Measurements from ENCODE around the gene KSR1. TPM values are rescaled to one million over a fixed set of nuclear protein-coding genes. Genes with fewer than 3 reads are reported as not detected.

KSR1 gene
- total and polyA plus RNA-seq, 9 of the 15 experiments (the other 6 are each of a cell fraction or from before 2014, with no cell fraction given) = 1.4 to 51.7 (median 18.4) TPM

- TF ChIP-seq CREBBP (IDR thresholded peaks at IDR 0.05; ENCODE audit: low read depth, low read length) (no peak), YBX1 (IDR thresholded peaks at IDR 0.05) (no peak), HMG20B (CRISPR knock-in tag; IDR thresholded peaks at IDR 0.05) (no peak), ARID4B (CRISPR knock-in tag; IDR thresholded peaks at IDR 0.05) (no peak), ZNF696 (CRISPR knock-in tag; conservative IDR thresholded peaks at IDR 0.05) (no peak), SMAD4 (CRISPR knock-in tag; conservative IDR thresholded peaks at IDR 0.05) (peak; percentile 5; the same call in 1 of the 2 replicates), ZNF830 (CRISPR knock-in tag; IDR thresholded peaks at IDR 0.05) (no peak), CREM (IDR thresholded peaks at IDR 0.05; ENCODE audit: low read depth) (no peak), KDM2B (CRISPR knock-in tag; IDR thresholded peaks at IDR 0.05) (no peak), BCOR (IDR thresholded peaks at IDR 0.05) (no peak), NR3C1 (CRISPR knock-in tag; IDR thresholded peaks at IDR 0.05) (no peak), SAFB (IDR thresholded peaks at IDR 0.05; ENCODE audit: borderline replicate concordance, low read depth, low read length) (no peak), KAT2B (IDR thresholded peaks at IDR 0.05; ENCODE audit: low read depth, low read length) (no peak), HES1 (IDR thresholded peaks at IDR 0.05; ENCODE audit: low read depth) (peak; percentile 15; the same call in 1 of the 2 replicates), ZNF589 (CRISPR knock-in tag; IDR thresholded peaks at IDR 0.05; ENCODE audit: low read depth) (0 out of 2 replicates have a peak, but pooled peaks have one; percentile 14), ZFP1 (CRISPR knock-in tag; IDR thresholded peaks at IDR 0.05) (no peak), ZNF77 (CRISPR knock-in tag; IDR thresholded peaks at IDR 0.05) (no peak), NR0B1 (IDR thresholded peaks at IDR 0.05; ENCODE audit: partially characterized antibody) (no peak), ZSCAN32 (CRISPR knock-in tag; IDR thresholded peaks at IDR 0.05) (no peak), ATF4 (CRISPR knock-in tag; IDR thresholded peaks at IDR 0.05) (peak; percentile 69), ZKSCAN8 (CRISPR knock-in tag; IDR thresholded peaks at IDR 0.05) (0 out of 2 replicates have a peak, but pooled peaks have one; percentile 42), ZNF174 (CRISPR knock-in tag; IDR thresholded peaks at IDR 0.05) (no peak), ZFPM2 (CRISPR knock-in tag; IDR thresholded peaks at IDR 0.05) (no peak)
Observed at GRCh38 chr17:27576477-27577083, 120.3 kb downstream of the KSR1 start (continued).
